WI38 (cell line): Measurements from ENCODE around the gene ARMC9.

ENCODE experiments used
- H3K4me3 ChIP-seq: 2 replicates; pipeline ENCODE4 v1.5.1; 2011; ENCODE audit warnings: low read depth, mild to moderate bottlenecking, control low read depth, low read length
- TF ChIP-seq, protein P1 (sequence below): IDR thresholded peaks from 2 replicates; pipeline ENCODE4 v1.5.1; 2012; ENCODE audit warnings: low read depth, mild to moderate bottlenecking, control low read depth, low read length

ARMC9 gene

DNA sequence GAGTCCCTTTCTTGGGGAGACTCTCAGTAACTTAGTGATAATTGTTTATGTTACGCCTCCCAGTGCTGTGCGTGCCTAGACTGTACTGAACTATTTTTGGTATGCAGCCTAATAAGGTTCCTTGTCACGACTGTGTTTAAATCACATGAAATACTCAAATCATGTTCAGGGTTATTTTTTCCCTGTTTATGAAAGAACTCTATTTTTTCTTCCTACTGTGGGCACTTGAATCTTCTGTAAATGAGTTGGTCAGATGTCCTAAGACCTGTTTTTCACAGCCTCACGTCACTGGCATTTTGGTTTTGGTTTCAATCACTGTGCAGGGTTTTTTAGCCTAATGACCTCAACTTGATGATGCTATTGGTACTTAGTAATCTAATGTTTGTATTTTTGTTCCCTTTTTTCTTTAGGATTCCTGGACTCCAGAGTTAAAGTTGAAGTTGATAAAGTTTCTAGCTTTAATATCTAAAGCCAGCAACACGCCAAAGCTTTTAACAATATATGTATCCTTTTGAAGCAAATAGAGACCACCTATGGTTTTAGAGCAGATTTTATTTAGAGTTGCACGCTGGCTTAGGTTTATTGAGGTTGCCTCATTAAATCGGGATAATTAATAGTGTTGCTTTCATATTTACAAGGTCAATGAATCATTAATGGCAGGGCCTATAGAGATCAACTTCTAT is 24.0 kb downstream of the ARMC9 start:
- H3K4me3 ChIP-seq: peak overlapping the region; percentile 8; the same call in 1 of the 2 replicates
- TF ChIP-seq, protein P1, sequence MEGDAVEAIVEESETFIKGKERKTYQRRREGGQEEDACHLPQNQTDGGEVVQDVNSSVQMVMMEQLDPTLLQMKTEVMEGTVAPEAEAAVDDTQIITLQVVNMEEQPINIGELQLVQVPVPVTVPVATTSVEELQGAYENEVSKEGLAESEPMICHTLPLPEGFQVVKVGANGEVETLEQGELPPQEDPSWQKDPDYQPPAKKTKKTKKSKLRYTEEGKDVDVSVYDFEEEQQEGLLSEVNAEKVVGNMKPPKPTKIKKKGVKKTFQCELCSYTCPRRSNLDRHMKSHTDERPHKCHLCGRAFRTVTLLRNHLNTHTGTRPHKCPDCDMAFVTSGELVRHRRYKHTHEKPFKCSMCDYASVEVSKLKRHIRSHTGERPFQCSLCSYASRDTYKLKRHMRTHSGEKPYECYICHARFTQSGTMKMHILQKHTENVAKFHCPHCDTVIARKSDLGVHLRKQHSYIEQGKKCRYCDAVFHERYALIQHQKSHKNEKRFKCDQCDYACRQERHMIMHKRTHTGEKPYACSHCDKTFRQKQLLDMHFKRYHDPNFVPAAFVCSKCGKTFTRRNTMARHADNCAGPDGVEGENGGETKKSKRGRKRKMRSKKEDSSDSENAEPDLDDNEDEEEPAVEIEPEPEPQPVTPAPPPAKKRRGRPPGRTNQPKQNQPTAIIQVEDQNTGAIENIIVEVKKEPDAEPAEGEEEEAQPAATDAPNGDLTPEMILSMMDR: no peak

DNA sequence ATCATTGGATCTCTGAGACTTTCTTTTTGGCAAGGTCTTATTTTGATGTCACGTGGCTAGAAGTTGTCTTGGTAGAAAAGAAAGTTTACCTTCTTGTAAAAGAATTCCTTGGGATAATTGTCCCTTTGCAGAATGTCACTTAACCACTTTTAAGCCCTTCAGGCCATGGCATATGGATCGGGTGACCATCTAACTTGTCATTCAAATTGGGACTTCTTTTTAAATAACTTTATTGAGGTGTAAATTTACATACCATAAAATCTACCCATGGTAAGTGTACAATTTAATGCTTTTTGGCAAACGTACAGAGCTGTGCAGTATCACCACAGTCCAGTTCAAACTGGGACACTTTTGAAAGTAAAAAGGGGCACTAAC is 24.6 kb downstream of the ARMC9 start:
- H3K4me3 ChIP-seq: no peak overlapping the region
- TF ChIP-seq, protein P1: no peak

DNA sequence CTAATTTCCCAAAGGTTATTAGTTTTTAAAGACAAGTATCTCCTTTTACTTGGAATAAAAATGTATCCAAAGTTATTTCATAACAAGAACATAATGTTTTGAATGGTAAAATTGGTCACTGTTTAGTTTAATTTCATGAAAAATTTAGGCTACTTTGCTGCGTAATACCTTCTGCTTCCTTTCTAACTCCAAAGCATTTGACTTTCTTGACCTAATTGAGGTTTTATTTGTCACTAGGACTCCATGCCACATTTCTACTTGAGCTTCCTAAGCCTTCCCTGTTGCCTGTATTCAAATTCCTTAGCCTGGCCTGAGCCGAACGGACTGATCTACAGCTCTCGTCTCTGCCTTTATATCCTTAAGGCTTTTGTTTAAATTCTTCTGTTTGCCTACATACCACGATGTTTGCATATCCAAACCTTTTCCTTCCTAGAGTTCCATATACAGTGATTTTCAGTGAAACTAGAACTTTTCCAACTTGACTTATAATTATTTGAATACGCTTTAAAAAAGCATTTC is 25.1 kb downstream of the ARMC9 start:
- TF ChIP-seq, protein P1: no peak
- no peak overlapping the region for H3K4me3 ChIP-seq

DNA sequence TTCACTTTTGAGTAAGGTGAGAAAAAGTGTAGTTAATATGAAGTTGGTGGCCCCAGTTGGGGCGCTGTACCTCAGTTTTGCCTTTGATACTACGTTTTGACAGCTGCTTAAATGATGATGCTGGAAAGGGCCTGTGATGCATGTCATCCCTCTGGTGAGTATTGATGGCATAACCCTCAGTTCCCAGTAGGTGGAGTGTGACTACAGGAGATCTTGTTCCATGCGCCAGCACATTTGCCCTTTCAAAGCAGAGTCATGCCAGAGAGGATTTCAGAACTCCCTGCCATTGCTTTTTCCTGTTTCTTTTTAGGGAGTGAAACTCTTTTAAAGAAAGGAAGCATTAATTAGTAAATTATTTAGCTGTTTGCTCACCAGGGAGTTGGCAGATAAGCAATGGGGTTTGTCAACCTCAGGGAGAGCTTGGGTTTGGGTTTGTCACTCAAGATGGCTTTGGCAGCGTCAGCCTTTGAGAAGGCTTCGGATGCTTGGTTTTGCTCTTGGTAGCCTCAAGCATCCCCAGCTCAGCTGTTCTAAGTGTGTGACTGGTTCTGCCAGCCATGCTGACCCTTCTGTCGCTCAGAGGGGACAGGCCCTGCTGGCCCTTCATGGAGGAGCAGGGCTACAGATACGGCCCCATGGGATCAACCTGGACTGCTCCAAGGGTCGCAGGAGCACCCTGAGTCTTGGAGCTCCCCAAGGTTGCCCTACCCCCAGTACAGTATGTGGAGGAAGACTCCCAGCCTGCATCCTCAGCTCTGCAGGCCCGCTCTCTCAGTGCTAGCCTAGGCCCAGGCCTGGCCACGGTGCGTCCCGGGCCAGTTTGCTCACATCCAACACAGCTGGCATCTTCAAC is 29.1 kb downstream of the ARMC9 start:
- no peak overlapping the region for H3K4me3 ChIP-seq
- TF ChIP-seq, protein P1: peak; percentile 88

DNA sequence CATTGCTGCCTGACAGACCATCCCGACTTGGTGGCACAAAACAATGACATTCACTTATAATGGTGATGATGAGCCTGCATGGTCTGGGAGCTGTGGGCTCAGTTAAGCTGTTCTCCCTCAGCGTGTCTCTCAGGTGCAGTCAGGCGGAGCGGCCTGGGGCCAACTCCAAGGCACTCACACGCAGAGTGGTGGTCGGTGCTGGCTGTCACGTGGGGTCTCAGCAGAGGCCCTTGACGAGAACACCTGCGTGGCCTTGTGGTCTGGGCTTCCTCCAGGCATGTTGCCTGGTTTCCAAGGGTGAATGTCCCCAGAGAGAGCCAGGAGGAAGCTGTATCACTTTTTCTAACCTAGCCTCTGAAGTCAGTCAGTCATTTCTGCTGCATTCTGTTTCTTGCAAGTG is 29.8 kb downstream of the ARMC9 start:
- TF ChIP-seq, protein P1: no peak
- H3K4me3 ChIP-seq: no peak overlapping the region

DNA sequence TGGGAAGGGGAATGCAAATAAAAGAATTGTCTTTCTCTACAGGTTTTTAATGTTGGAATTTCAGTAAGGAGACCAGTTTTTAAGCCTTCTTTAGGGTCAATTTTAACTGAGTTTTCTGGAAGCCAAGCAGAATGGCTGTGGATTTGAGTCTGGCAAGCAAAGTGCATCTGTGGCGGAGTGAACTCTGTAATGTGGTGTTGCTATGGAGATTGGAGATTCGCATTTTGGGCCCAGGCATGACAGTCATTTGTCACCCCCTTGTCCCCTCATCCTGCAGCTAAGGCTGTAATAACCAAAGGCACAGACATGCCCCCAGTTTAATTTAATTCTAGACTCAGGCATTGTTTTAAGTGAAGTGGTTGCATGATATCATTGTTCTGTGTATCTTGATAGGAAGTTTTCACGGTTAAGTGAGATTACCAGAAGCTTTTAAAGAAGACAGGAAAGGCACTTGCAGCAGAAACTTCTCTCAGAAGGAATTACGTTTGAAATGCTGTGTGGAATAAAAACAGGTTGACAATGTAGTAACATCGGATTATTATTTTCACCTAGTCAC is 30.6 kb downstream of the ARMC9 start:
- H3K4me3 ChIP-seq: no peak overlapping the region
- TF ChIP-seq, protein P1: no peak
